ENCODE measurements around the gene FBXO31.
"Not testable (repeated sequence)": the region's sequence is repeated elsewhere in the genome, so short reads cannot be mapped to it uniquely, and the experiment has no call there.

The FBXO31 gene

DNA sequence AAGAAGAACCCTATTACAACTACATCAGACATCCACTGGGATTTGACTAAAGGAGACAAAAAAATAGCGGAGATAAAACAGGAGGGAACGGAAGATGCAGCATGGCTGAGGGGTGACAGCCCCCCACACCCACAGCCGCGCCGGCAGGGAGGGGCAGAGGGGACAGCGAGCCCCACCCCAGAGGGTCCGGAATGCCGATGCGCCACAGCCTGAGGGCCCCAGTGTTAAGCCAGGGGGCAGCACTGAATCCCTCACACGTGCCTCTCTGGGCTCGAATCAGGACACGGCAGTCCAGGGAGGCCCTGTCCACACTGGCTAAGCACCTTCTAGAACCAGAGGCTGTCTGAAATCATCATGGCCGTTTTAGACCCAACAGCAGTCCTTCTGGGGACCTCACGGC lies 27.4 kb upstream of the FBXO31 start:
- DNase-seq (ENCODE audit: low read depth): no peak

DNA sequence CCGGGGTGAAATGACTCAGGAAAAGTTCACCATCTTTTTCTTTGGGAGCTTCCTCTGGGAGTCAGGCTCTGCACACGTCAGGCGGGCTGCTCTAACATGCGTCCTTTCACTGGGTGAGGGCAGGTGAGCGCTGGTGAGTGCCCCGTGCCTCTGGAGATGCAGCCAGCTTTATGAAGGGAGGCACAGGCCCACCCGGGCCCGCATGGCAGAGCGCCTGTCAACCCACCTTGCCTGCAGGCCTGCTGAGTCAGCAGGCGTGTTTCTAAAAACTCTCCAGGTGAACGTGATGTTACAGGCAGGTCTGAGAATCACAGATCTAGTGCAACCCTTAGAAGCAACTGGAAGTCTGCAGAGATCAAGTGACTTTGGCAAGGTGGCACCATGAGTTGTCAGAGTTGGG lies 27.0 kb upstream of the FBXO31 start:
- no peak for DNase-seq (ENCODE audit: low read depth)

DNA sequence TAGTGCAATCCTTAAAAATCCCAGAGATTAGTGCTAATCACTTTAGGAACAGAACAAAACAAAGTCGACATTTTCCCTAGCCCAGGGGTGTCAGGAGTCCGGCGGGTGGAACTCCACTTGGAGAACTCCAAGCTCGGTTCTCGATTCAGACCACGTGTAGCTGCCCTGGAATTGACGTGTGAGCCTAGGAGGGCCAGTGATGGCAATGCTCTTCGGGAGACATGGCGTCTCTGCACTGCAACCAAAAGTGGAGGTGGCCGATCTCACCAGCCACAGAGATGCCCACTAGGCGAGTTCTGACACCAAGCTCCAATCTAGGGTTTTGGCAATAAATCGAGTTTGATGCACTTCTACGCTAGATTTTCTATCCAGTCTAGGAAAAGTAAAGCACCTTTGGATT lies 26.2 kb upstream of the FBXO31 start:
- DNase-seq (ENCODE audit: low read depth): no peak

DNA sequence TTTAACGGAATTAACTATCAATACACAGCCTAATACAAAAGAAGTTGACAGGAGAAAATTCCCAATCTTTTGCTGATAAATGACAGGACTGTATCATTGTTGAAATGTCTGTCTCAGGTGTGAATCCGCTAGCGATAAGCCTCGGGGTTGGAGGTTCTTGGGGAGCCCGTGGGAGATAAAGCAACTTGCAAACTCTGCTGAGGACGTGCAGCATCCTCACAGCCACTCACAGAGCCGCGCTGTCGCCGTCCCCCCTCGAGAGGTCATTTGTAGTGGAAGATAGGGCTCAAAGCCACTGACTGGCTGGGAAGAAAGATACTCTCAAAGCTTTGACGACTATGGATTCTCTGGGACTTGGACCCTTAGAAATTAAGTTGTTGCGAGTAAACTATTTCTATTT lies 25.6 kb upstream of the FBXO31 start:
- no peak for DNase-seq (ENCODE audit: low read depth)

DNA sequence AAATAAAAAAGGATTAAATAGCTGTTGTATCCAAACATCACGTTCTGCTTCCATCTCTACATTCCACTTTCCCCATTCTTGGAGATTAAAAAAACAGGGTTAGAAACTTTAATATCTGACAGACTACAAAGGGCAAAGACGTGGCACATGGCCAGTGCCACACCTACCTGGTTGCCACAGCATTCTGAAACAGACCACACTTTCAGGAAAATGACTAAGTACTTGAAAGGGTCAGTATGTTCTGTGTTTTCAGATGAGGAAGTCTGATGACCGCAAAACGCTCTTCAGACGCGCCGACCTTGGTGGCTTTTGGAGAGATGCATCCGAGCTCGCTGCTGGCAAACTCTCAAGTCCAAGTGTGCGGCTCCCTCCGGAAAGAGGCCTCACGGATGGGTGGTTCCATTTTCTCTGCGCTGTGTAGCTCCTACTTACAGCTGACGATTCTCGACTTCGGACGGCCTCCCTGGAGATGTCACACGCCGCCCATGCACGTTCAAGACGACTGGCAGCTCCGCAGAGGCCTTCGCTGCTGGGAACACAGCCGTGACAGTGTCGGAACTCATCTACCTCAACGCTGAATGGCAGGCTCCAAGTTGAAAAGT lies 24.0 kb upstream of the FBXO31 start:
- no peak for DNase-seq (ENCODE audit: low read depth)

DNA sequence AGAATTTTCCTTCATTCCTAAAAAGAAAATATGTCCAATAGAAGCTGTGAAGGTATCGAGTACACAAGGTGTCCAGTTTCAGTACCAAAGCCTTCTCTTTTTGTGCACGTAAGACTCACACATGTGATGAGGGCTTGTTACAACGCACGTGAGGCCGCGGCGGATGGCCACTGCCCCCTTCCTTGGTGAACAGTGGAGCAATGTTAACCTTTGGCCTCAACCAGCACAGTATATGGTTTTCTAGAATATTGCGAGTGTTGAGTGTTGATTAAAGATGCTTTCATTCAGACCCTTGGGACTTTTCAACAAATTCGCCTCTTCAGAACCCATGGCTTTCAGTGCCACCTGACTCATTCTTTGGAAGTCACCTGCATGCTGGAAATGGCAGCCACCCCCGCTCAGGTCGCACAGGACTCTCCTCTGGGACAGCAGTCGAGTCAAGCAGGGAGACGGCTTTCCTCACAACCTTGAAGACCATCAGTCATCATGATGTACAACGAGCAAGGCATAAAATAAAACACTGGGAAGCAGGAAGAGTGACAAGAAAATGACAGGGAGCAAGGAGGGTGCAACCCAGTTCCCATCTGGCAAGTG lies 23.0 kb upstream of the FBXO31 start:
- DNase-seq (ENCODE audit: low read depth): no peak

DNA sequence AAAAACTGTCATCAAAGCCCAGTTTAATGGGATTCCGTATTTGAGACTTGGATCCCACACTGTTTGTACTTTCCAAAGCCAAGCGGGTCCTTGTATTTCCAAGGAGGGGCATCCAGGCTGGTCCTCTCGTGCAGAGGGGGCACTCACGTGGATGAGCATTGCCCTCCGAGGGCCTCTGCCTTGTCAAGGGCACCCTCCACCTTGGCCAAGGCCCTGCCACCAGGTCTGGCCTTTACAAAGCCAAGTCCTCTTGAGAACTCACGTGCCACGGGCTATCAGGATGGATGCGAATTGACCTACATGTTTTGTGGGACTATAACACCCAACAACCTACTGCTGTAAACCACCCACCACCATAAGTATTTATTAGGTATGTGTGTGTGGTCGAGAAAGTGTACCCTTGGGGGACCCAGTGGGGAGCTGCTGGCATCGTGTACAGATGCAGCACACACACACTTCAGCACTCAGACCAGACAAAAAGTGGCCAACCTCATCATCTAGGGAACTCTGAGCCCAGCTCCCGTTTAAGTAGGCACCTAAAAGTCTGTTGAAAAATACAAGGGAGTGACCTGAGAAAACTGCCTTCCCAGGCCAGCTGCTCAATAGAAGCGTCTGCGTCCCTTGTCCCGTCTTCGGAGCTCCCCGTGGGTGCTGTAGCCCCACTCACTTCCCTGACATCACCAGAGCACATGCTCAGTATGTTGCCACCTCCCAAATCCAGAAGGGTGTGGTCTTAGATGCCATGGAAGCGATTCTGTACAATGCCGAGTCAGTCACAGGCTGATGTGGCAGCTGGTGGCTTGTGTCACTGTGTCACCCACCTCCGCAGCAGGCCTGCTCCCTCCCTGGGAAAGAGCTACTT lies 21.4 kb upstream of the FBXO31 start:
- no peak for DNase-seq (ENCODE audit: low read depth)

DNA sequence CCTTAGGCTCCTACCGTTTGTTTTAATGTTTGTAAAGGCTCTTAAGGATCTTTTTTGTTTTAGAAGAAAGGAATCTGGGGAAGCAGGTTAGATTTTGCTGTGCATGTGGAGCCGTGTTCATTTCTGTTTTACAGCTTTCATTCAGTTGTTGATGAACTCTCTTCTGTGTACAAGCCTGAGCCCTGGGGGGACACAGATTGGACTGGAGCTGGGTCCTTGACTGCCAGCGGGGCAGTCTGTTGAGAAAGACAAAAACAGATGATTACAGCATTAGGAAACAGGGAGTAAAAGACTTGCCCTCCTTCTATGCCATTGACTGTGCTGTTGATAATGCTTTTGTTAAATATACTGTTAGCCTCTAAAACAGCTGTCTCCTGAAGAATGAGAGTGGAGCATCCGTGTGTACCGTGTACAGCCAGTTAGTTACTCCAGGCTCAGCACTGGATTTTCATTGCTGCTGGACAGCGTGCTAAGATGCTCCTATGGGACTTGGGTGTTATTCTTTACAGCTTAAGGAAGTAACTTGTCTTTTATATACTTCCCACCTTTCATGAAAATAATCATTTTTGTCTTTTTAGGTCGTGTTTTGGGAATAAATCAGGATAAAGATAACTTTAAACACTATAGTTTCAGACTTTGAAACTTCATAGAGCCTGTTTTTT lies 11.7 kb upstream of the FBXO31 start:
- no peak for DNase-seq (ENCODE audit: low read depth)

DNA sequence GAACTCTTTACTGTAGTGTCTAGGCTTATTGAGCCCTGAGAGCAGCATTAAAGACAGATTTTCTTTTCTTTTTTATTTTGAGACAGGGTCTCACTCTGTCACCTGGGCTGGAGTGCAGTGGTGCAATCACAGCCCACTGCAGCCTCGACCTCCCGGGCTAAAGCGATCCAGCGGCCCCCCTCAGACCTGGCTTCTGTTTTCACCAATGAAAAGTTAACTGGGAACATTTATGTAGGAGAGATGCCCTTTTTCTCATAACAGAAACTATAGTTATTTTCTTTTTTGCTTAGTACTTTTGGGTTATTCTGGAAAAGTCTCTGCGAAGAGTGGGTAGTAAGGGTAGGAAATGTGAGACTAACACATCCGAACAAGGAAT lies 10.1 kb upstream of the FBXO31 start:
- no peak for DNase-seq (ENCODE audit: low read depth)

DNA sequence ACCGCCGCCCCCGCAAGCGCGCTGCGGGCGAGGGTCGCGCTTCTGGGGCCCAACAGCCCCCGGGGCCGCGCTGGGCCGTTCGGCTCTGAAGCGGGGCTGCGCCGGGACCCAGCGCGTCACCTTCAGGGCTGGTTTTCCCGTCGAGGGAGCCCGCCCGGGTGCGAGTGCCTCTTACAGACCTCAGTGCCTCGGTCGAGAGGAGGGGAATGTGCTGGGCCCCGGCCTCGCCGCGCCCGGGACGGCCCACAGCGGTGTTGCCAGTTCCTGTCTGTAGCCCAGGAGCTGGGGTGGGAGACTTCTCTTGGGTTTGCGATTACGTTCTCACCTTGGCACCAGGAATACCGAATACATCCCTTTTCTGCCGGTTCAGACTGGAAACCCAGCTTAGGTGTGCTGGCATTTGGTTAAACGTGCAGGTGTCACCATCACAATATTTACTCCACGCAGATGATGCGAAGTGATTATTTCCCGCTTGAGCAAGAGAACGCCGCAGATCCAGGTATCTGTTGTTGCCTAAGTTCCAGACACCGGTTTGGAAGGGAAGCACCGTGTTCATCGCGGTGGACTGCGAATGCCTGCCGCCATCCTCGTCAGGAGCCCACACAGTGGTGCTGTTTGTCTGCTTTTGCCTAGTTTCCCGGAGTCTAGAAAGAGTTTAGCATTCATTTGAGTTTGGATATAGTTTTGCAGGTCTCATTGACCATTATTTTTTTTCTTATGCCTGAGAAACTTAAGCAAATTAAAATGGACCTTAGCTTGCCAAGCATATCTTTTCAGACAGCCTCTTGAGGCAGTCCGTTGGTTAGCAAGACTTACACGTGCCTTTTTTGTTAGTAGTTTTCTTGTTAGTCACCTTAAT lies 9.5 kb upstream of the FBXO31 start:
- DNase-seq (ENCODE audit: low read depth): no peak

DNA sequence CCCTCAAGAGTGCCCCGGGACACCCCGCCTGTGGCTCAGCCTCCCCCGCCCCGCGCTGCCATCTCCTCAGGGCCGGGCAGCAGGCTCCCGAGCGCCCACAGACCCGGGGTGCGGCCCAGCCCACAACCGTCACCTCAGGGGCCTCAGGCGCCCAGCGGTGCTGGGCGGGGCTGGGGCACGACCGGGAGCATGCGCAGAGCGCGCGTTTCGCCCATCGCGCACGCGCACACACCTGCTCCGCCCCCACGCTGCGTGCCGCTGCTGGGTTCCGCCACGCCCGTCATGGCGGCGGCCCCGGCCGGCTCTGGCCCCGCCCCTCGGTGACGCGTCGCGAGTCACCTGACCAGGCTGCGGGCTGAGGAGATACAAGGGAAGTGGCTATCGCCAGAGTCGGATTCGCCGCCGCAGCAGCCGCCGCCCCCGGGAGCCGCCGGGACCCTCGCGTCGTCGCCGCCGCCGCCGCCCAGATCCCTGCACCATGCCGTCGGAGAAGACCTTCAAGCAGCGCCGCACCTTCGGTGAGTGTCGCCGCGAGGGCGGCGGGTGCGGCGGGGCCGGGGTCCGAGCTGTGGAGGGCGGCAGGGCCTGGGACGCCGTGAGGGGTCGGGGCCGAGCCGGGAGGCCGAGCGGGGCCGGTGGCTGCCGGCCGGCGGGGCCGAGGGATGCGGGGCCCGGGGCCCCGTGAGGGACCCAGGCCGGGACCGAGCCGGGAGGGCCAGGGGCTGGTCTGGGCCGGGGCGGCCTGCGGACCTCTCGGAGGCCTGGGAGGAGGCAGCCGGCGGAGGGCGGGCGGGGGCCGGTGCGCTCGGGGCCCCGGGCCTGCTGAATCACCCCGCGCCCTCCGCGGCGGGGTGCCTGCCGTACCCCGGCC lies 8.6 kb upstream of the FBXO31 start, which contains the start of gene MAP1LC3B:
Gene MAP1LC3B (plus strand): TSS at position 387 of the 871 bp plus-strand sequence. CDS start 92 bp downstream, at position 479.
- peak; percentile 83 for DNase-seq (ENCODE audit: low read depth)

DNA sequence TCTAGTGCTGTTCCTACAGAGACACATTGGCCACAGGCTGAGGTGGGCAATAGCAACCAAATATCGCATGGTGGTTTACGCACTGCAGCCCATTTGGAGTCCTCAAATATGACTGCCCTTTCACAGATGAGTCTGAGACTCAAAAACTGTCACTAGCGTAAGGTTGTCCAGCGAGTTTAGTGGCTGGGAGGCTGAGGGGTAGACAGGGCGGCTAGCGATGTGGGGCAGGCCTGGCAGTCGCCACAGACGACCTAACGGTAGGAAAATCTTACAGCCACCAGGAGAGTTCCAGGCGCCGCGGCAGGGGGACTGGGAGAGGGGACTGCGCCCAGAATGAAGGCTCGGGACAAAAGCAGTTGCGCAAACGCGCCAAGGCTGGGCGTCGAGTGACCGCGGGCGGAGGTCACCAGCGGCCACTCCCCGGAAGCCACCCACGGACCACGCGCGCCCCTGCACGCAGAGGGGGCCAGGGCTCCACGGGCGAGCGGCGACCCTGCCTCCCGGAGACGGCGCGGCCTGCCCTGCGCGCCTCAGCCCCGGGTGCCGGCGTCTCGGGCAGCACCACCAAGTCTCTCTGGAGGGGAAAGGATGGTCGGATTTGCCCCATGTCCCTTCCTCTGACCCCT lies 7.9 kb upstream of the FBXO31 start:
- no peak for DNase-seq (ENCODE audit: low read depth)

DNA sequence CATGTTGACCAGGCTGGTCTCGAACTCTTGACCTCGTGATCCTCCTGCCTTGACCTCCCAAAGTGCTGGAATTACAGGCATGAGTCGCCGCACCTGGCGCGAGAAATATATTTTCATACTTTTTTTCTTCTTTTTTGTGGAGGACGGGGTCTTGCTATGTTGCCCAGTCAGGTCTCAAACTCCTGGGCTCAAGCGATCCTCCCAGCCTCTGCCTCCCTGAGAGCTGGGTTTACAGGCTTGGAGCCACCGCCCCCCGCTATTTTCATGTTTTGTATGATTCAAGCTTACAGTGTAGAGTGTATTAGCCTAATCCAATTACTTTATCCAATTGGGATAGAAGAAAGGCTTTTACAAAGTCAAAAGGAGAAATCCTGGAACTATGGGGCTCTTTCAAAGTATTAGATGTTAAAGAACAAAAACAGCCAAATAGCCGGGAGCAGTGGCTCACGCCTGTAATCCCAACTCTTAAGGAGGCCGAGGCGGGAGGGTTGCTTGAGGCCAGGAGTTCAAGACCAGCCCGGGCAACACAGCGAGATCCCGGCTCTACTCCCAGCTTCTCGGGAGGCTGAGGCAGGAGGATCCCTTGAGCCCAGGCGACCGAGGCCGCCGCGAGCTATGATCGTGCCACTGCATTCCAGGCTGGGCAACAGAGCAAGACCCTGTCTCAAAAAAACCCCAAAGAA lies 7.2 kb upstream of the FBXO31 start:
- DNase-seq (ENCODE audit: low read depth): no peak

DNA sequence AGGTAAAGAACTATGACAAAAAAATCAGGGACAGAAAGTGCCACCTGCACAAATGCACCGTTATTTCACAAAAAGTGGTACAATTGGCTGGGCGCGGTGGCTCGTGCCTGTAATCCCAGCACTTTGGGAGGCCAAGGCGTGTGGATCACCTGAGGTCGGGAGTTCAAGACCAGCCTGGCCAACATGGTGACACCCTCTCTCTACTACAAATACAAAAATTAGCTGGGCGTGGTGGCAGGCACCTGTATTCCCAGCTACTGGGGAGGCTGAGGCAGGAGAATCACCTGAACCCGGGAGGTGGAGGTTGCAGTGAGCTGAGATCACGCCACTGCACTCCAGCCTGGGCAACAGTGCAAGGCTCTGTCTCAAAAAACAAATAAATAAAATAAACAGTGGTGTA lies 6.3 kb upstream of the FBXO31 start:
- DNase-seq (ENCODE audit: low read depth): not testable (repeated sequence)

DNA sequence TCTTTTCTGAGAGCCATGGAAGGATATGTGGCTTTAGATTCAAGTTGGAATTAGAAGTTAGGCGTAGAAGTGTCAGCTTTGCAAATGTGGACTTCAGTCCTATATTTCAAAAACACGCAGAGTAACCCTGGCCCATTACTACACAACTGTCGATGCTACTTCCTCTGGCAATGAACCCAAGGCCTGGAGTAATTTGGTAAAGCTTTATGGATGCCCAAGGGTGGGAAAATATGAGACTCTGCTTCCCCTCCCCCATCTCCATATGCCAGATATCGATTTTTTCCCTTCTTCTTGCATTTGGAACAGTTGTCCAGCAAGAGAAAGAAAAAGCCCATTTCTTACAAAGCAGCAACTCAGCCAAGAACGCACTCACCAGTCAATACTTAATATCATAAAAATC lies 5.7 kb upstream of the FBXO31 start:
- no peak for DNase-seq (ENCODE audit: low read depth)

DNA sequence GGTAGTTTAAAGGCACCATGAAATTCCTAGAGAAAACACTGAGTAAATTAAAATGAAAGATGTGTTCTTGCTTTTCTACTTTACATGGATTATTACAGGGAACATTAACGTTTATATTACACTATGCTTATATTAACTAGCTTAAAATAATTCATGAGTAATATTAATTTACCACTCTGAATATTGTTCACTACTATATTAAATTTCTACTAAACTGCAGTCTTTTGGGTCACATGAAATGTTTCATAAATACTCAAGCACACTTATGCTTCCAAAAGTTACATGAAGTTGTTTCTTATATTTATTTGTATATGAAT lies 5.2 kb upstream of the FBXO31 start:
- DNase-seq (ENCODE audit: low read depth): no peak

DNA sequence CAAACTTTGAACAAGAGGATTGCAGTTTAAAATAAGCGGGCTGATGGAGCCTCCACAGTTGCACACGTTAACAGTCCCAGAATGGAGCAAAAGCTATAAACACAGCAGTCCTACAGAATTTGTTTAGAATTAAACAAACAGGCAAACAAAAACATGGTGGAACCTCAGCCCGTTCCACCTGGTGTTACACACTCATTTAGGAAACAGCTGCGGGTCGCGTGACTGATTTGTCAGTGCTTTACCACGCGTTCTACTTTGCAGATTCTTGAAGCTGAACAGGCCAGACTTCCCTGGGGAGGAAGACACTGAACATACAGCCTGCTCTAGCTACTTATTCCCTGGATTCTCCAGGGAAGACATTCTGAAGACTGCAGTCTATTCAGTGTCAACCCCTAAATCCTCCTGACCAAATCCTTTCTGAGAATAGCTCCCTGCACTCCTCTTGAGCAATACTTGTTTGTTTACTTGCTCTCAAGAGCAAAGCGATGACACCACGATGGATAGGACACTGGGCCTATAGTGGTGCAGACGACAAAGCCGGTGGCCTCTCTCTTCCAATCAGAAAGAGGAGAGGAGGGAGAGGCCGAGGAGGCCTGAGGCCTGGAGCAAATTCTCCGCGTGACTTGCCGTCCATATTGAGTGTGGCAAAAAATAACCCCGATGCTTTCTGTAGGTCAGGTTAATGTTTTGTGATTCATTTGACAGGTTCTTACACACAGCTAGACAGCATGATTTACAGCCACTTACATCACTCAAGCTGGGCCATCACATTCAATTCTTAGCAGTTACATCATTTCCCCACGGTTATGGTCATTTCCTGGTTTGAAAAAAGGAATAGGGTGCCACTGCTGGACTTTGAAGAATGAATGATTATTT lies 4.6 kb upstream of the FBXO31 start:
- DNase-seq (ENCODE audit: low read depth): peak; percentile 98

DNA sequence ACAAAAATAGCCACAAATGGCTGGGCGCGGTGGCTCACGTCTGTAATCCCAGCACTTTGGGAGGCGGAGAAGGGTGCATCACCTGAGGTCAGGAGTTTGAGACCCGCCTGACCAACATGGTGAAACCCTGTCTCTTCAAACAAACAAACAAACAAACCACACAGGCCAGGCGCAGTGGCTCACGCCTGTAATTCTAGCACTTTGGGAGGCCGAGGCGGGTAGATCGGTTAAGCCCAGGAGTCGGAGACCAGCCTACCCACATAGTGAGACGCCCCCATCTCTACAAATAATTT lies 1.2 kb upstream of the FBXO31 start:
- DNase-seq (ENCODE audit: low read depth): not testable (repeated sequence)
